Fibroblast of skin of right biceps (primary cell): Measurements from ENCODE around the gene GNAZ.

ENCODE experiments used
- DNase-seq: peaks from one replicate; pipeline ENCODE4 v3.0.0-alpha.2; 2013

Gene GNAZ

DNA sequence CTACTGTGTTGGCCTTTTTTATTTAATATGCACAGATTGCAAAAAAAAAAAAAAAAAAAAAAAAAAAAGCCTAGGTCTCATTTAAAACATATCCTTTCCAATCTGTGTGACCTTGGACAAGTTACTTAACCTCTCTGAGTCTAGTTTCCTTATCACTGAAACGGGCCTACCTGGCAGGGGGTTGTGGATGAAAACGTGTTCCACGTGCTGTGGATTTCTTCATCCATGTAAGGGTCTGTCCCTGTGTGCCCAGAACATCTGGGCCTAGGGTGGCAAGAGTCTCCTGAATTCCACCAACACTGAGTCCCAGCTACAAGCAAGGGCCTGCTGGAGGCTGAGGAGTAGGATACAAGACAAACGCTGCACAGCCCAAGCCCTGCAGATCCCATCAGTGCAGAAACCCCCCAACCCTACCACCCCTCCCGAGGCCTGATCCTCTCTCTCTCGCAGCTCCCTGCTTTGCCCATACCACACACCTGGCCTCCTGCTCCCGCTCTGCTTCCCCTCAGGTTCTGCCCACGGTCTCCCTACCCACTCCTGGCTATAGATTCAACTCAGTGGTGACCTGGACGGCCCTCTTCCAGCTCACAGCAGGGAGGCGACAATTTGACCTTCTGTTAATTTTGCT, 4.7 kb upstream of the GNAZ start:
- no peak for DNase-seq

DNA sequence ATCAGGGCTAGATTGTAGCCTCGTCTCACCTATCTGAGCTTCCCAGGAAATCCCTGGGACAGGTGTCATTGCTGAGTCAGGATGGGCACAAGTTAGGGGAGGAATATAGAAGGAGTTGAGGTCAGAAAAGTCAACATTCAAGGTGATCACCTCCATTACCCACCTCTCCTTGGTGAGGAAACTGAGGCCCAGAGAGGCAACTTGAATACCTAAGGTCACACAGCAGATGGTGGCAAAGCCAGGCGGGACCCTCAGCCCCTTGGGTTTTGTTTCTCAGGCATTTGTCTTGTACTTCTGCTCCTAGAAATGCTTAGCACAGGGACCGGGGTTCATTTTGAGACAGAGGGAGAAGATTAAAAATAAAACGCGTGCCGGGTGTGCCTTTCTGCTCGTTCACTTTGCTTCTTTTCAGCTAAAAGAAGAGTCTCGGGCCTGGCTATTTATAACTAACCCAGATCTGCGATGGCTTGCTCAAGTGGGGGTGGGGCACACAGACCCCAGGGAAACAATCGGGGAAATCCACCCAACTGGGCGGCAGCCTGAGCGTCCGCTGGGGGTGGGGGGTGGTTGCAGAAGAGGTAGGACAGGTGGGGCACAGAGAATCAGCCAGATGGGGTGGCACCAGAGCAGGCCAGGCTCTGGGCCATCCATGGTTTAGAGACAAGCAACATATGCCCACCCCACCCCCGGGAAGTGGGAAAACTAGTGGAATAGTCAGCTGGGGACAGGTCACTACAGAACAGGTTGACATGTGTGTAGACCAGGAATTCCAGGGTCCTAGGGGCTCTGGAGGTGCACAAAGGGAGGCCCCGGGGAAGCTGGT, 3.9 kb upstream of the GNAZ start:
- no peak for DNase-seq

DNA sequence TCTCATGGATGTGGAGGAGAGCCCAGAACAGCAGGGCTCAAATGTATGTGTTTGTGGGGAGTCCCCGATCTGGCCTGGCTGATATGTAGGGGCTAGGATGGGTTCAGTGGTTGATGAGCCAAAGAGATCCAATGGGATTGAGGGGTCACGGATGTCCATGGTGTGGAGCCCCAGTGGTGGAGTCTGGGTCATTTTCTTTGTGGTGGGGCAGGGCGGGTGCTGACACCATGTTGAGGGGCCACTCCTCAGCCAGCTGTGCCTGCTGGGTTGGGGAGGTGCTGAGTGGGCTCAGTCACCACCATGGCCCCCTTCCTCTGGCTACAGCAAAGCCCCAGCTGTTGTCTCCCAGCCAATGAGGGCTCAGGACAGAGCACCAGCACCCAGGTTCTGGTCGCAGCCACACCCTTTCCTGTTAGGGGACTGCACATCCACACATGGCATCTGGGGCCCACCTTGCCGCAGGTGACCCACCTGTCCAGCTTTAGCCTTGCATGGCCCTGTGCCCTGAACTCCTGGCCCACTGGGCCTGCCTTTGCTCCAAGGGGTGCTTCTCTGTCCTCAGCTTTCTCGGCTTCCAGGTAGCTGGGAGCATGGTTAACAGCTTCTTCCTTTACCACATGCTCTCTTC, 3.2 kb upstream of the GNAZ start:
- DNase-seq, result no peak

DNA sequence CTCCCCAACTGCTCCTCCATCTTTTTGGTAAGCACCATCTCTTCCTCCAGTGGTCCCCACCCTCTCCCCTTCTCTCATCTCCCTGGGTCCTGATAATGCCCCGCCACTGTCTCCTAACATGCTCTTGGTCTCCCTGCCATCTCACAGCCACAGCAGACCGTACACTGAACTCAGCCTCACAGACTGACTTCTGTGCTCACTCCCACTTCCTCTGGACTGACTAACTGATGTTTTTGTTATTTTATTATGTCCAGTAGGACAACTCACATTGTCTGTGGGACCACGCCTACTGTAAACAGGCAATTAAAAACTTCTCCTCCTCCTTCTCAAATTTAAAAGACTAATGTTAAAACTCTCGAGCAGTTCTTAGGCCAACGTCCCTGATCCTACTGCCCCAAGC, 2.6 kb upstream of the GNAZ start:
- DNase-seq, result no peak

DNA sequence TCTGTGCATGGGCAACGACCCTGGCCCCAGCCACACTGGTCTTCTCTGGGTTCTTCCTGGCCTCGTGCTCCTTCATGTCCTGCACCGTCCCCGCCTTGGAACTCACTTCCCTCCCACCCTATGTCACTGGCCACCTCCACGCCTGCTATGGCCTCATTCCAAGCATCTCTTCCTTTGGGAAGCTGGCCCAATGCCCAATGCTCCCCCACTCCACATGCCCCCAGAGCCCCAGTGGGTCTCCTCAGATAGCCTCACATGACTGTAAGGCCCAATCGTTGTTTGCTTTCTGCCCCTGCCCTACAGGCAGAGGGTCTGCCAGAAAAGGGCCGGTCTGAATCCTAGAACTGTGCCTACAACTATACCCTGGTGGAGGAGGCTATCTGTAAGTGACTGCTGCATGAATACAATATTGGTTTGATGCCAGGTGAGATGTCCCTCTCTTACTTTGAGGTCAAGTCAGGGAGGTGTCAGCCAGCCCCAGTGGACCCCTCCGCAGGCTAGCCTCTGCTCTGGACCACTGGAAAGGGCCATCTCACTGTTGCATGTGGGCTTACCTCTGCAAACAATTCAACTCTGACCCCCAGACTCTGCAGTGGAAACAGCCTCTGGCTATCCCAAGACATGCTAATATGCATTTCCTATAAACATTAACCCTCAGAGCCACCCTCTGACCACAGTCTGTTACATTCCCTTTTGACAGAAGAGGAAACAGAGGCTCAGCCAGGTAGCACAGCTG, 2.1 kb upstream of the GNAZ start:
- DNase-seq, result no peak

DNA sequence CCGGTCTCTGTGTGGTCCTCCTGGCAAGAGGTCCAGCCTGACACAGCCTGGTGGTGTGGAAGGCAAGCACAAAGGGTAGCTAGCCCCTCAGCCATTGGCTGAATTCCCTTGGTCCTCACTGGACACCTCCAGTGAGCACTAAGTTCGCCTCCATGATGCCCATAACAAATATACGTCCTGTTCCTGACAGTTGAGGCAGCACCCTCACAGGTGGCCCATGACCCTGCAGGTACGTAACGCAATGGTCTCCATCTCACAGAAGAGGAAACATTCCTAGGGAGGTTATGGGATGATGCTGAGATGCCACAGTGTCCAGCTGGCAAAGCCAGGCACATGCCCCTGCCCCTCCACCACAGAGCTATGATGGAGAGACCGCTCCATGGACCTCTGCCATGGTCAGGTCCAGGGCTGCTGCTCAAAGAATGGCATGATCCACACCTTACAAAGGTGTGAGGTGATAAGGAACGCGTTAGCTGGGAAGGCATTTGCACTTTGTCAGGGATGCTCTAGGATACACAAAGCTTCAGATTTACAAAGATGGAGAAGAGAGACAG, 1.4 kb upstream of the GNAZ start:
- DNase-seq, result no peak

DNA sequence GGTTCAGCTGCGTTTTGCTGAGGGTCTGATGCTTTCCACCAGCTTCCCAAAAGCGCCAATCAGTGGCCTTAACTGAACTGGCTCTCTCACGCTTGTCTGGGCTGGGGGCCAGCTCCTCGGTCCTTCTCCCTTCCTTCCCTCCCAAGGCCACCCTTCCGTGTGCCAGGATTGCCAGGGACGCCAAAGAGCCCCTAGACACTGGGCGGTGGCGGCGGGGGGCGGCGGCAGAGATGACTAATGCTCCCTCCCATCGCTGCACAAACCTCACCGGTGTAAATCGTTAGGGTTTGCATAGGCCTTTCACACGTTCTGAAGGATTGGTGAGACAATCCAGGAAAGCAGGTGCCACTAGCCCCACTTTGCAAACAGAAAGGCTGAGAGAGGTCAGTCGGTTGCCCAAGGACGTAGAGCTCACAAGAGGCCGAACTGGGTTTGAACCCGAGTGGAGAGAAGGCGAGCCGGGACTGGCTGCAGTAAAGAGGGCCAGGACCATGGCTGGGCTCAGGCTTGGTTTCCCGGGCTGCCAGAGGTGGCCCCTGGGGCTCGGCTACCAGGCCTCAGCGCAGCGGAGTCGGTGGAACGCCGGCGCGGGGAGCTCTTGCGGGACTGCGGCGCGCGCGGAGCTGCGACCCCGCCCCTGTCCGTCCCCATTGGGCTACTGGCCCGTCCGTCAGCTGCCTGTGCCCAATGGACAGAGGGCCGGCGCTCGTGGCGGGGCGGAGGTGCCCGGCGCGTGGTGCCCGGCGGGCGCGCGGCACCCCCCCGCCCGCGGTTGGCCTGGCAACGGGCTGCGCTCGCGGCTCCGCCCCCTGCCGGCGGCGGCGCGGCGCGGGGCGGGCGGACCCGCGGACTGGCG, 589 bp upstream of the GNAZ start:
- peak; percentile 89 for DNase-seq

DNA sequence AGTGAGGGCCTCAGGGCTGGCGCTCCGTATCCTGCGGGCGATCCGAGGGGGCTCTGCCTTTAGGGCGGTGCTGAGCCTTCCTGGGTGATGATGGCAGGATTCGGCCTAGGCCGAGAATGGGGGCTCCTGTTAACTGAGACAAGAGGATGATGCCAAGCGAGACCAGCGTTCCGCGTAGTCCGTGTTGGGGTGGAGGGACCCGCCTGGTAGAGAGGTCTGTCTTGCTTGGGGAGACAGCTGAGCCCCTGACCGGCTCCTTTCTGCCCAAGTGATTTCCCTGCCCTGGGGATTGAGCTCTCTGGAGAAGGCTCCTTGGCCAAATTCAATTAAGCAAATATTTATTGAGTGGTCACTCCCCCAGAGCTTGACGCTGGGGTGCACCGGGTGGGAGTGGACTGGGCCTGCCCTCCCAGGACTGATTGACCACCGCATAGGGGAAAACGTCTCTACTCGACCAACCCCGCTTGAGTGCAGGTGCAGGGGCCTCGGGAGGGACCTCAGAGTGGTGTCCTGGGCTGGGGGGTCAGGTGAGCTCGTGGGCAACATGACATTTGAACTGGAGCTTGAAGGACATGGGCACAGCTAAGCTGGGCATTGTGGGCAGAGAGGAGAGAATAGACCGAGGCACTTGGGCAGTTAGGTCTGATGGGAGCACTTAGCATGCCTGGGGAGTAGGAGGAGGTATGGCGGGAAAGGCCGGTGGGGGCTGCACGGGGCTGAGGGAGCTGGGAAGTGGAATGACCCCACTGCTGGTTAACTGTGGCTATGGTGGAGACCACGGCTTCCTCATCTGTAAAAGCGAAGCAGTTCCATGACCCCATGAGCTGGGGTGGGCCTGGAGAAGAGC, 1.1 kb downstream of the GNAZ start:
- peak; percentile 3 for DNase-seq

DNA sequence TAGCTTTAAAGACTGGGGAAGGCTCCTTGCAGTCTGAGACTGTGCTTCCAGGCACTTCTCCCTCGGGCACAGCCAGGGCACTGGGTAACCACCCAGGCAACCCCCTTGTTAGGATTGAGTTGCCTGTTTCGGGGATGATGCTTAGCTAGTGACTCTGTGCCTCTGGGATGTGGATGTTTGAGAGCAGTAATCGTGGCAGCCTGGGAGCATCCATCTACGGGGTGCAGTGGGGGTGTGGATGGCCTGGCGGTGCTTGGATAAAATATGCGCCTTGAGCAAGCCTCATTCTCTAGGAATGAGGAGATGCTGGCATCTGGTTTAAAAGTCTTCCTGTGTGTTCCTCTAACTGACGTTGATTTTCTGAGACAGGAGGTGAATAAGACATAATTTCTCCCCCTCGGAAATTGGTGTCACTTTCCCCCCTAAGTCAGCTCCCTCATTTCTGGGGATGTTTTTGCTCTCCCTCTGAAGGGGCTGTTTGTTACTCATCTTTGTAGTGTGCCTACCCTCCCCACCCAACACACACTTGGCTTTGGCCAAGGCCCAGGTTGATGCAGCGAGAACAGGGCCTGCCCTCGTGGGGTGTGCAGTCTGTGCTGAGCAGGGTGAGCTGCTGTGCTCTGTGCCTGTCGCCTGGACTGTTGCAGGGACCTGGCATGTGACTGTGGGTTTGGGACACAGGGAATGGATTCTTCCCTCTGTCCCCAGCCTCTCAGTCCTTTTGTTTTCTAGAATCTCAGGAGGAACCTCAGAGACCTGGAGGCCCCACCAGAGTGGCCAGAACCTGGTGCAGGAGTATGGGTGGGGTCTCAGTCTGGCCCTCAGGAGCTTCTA, 2.0 kb downstream of the GNAZ start:
- DNase-seq, result peak; percentile 90

DNA sequence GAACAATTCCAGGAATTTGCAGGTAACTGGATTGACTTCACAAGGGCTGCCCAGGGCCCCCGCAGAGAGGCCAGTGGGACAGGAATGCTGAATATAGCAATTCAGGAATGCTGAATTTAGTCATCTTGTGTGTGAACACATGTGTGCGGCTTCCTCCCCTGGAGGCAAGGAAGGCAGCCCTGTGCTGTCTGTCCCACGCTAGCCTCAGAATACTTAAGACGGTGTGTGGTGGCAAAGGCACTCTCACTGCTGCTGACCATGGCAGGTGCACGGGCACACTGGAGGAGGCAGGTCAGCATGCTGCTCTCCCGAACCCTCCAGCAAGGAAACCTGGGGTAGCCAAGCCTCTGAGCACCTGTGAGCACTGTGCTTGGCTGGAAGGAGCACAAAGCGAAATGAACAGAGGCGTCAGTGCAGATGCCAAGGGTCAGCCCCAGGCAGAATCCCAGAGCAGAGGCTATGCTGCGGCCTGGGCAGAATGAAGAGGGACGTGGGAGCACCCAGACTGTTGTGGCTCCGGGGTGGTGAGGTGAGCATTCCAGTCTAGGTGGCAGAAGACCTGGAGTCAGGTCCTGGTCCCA, 2.7 kb downstream of the GNAZ start:
- peak; percentile 74 for DNase-seq

DNA sequence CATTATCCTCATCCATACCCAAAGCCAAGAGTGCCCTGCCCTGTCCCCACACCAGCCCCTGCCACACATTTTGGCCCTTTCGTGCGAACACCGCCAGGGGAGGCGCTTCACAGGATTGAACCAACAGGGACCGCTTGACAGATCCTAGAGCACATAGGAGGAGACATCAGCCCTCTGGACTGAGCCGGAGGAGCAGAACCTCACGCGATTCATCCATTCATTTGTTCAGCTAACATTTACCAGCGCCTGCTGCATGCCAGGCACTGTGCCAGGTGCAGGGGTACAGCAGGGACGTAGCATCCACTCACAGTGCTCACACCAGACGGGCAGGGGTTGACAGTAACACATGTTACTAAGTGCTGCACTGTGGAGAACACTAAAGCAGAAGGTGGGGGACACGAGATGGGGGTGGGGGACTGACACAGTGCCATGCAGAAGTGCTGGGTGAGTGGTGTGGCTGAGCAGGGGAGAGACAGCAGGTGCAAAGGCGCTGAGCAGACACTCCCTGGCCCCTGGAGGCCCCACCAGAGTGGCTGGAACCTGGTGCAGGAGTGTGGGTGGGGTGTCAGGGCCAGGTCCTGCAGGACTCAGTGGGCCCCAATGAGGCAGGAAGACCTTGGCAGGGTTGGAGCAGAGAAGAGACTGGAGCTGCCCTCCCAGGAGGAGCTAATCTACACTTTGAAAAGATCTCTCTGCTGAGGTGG, 3.4 kb downstream of the GNAZ start:
- no peak for DNase-seq

DNA sequence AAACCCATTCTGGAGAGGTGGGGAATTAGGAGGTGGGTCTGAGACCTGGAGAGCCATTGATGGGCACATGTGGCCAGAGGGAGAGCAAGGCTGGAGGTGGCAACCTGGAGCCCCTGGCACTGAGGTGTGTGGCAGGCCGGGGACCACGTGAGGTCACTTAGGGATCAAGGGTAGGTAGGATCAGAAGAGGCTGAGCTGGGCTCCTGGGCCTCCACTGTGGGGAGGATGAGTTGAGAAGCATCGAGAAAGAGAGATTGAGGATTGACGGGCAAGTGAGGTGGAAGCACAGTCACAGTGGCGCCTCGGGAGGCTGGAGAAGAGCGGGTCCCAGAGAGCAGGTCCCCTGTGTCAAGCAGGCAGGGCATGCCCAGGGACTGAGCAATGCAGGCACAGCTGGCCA, 4.1 kb downstream of the GNAZ start:
- DNase-seq, result no peak

DNA sequence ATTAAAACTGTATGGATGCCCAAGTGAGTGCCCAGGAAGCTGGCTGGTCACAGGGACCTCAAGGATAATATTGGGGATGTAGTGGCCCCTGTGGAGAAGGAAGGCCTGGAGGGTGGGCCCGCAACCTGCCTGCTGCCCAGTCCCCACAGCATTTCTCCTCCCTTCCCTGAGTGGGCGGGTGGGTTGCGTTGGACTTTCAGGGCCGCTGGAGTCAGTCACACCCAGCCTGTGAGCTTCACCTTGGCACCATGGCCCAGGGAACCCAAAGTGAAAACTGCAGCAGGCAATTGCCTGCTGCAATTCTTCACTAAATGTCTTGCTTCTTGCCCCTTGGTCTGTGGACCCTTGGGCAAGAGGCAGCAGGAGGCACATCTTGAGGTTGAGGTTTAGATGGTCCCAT, 4.7 kb downstream of the GNAZ start:
- no peak for DNase-seq

DNA sequence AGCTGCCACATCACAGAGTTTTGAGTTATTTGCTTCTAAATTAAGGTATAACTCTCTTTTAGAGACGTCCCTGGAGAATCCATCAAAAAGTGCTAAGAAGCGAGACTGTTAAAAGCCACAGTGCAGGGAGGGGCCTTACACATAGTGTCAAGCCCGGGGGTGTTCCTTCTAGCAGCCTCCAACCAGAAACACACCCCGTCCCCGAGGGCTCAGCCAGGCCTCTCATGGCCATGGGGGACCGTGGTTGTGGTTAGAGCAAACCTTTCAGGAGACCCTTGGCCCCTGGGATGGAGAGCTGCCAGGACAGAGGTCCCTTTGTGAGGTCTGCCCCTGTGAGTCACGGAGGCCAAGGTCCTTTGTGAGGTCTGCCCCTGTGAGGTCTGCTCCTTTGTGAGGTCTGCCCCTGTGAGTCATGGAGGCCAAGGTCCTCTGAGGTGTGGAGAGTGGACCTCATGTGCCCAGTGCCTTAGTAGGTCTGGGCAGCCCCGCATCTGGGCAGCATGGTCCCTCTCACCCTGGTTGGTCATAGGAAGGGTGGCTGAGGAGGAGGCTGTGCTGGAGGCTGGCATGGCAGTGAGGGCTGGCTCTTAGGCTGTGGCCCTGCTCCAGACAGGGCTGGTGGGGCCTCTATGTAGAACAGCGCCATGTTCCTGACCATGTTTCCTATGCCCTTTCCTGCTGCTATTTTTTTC, 5.4 kb downstream of the GNAZ start:
- peak; percentile 6 for DNase-seq

DNA sequence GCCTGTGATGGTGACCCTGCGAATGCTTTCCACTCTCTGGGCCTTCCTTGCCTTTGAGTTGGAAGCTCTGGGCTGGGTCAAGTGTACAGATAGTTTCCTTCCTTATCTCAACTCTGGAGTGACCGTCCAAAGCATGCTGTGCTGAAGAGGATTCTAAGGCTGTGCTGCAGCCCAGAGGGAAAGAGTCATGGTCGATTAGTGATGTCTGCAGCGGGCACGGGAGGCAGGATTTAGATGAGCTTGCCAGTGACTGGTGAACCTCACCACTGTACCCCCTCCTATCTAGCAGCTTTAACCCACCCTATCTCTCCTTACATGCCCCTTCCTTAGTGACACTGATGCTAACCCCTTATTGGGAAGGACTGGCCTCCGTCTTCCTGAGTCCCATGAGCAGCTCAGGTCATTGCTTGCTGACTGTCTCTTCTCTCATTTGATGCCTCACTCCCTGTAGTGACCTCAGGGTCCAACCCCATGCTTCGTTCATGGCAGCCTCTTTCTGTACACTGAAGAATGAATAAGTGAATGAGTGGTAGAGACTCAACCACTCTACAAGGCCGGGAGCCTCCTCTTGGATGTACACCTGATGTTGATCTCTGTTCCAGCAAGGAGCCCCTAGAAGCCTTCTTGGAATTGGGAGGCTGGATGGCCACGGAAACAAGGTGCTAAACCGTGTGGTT, 6.7 kb downstream of the GNAZ start:
- DNase-seq, result no peak

DNA sequence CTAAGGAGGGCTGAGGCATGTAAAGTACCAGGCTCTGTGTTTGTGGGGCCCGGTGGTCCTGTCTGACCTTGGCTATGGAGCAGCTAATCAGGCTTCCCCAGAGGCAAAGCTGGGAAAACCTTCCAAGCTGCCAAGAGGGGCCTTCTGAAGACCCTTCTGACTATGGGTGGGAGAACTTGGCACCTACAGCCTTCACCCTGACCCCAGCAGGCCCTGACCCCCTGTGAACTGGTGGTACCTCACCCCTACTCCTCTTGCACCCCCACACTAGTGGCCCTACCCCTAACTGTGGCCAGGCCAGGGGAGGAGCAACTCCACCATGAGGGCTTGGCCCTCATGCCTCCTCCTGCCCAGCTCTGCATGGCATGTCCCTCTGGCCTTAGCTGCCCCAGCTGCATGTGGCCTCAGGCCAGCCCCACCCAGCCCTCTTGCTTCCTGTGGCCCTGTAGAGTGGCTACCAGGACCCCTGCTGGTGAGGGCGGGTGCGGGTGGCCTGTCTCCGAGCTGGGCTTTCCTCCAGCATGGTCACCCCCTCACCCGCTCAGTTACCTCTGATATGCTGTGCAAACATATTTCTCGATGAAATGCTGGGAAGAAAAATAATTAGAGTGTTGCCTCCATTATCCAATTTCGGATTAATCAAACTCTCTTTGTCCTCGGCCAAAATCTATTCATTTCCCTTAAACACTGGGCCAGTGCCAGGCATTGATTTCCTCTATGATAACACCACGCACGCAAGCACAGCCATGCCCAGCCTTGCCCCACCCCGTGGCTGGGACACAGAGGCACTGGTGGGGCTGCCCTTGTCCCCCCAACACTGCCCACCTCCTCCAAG, 7.5 kb downstream of the GNAZ start:
- DNase-seq, result no peak

DNA sequence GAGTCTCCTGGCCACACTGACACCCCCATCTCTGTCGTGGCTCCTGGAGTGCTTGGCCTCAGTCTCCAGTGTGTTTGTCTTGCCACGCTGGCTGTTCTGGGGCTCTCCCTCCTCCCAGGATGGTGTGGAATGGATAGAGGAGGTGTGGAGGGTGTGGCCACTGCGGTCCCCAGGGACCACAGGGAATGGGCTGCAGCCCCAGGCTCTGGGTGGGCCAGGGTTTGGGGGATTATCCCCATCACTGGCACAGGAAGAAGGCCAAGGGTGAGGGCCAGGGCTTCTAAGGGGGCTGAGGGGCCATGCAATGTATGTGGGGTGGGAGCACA, 8.1 kb downstream of the GNAZ start:
- DNase-seq, result no peak
